OCI-LY7 (cell line): ENCODE measurements around the gene CERS6.

Experiments used
- CTCF ChIP-seq: fragments of 200-600 bp; sonication (generic); conservative IDR thresholded peaks from 2 replicates; pipeline ENCODE4 v1.5.1; 2014; ENCODE audit warnings: mild to moderate bottlenecking, antibody characterized with exemption, low read length, moderate library complexity, mixed read lengths
- EZH2phosphoT487 ChIP-seq: fragments of 200-600 bp; sonication (generic); IDR thresholded peaks from 2 replicates; pipeline ENCODE4 v1.6.1; 2018; ENCODE audit warnings: low read depth, borderline replicate concordance, mild to moderate bottlenecking, mixed run types, antibody characterized with exemption, low read length, moderate library complexity, mixed read lengths

GRCh38 chr2:168690381-168690885 is 234.4 kb downstream of the CERS6 start:
- no peak for TF ChIP-seq CTCF
- no peak for TF ChIP-seq EZH2phosphoT487
